Central memory CD8-positive, alpha-beta T cell (primary cell): ENCODE measurements around the gene ZC3H8.

Experiments
- ATAC-seq: fragments of 150-1000 bp; cut with Tn5 transposase; replicated peaks from 2 replicates; pipeline ENCODE4 v1.10.0; 2022; ENCODE audit warnings: mild to moderate bottlenecking, moderate FRiP score, moderate number of reproducible peaks; ENCODE audit not compliant: poor library complexity, severe bottlenecking; ENCODE audit errors: extremely low read depth
- DNase-seq, 2 donors: peaks; one replicate each; pipeline ENCODE4 v3.0.0; 2021; ENCODE audit warnings: low spot score in 2 of 2
- H3K27ac Mint-ChIP-seq: one replicate; pipeline ENCODE4 v1.8.0; 2022; ENCODE audit warnings: low read depth, mild to moderate bottlenecking, moderate library complexity, mixed read lengths
- H3K27me3 Mint-ChIP-seq: one replicate; pipeline ENCODE4 v1.8.0; 2022; ENCODE audit warnings: mixed read lengths
- H3K36me3 Mint-ChIP-seq: one replicate; pipeline ENCODE4 v1.8.0; 2022; ENCODE audit warnings: mild to moderate bottlenecking, moderate library complexity, mixed read lengths; ENCODE audit not compliant: insufficient read depth
- H3K4me1 Mint-ChIP-seq: one replicate; pipeline ENCODE4 v1.8.0; 2022; ENCODE audit warnings: mixed read lengths
- H3K4me3 Mint-ChIP-seq: one replicate; pipeline ENCODE4 v1.8.0; 2022; ENCODE audit warnings: mild to moderate bottlenecking, moderate library complexity, mixed read lengths
- H3K9me3 Mint-ChIP-seq: one replicate; pipeline ENCODE4 v1.8.0; 2022; ENCODE audit warnings: mixed read lengths

The ZC3H8 gene

DNA sequence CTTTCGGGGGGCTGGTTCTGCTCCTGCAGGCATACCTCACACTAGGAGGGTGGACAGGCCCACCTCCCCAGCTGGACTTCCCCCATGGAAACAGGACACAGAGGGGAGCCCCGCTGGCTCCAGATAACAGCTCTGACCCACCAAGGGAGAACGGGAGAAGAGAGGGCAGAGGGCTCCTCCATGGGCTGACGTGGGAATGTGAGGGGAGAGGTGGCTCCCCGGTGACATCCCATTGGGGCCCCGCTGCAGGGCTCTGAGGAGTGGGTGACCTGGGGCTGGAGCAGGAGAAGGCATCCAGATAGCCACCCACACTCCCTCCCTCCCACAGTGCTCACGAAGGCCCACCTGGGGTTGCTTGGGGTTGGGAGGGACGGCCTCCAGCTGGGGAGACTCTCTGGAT, 70.7 kb downstream of the ZC3H8 start:
- DNase-seq (no peak), ATAC-seq (no peak)
- H3K36me3 Mint-ChIP-seq = peaks cover 9% of the 10 kb centered on the region
- H3K4me3 Mint-ChIP-seq = no peak overlapping the region
- H3K27me3 Mint-ChIP-seq = peaks cover 11% of the 10 kb centered on the region
- H3K27ac Mint-ChIP-seq = peak overlapping the region; percentile 41
- H3K9me3 Mint-ChIP-seq = no peaks in the 10 kb centered on the region
- peaks cover 18% of the 10 kb centered on the region for H3K4me1 Mint-ChIP-seq

DNA sequence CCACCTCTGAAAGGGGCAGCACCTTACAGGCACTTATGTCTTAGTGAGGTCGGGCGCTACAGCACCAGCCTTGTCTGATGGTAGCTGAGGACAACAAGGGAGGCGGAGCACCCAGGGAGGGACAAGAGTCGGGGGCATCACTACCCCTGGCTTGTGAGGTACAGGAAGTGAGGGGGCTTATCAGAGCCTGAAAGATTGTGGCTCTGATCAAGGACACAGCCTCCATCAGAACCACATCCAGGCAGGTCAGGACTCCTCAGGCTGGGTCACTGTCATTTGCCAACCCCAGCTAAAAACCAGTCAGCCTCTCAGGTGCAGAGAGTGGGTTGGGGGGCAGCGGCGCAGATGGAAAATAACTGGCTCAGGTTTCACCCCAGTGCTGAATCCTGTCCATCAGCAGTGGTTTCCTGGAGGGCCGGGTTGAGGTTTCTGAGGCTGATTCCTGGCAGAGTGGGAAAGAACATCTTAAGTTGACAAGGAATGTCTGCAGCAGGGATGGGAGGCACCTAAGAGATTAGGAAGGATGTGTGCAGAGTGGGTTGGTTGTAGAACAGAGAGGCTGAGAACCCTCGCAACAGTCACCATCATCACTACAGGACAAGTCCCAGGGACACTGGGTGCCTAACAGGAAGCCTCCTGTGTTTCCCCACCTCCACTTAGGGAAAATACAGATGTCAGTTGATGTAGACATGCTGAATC, 71.4 kb downstream of the ZC3H8 start:
- DNase-seq = no peak
- Mint-ChIP-seq H3K4me3 (no peak overlapping the region), H3K9me3 (no peaks in the 10 kb centered on the region), H3K27ac (no peak overlapping the region), H3K27me3 (peaks cover 17% of the 10 kb centered on the region), H3K36me3 (peaks cover 9% of the 10 kb centered on the region), H3K4me1 (peaks cover 13% of the 10 kb centered on the region)
- no peak for ATAC-seq

DNA sequence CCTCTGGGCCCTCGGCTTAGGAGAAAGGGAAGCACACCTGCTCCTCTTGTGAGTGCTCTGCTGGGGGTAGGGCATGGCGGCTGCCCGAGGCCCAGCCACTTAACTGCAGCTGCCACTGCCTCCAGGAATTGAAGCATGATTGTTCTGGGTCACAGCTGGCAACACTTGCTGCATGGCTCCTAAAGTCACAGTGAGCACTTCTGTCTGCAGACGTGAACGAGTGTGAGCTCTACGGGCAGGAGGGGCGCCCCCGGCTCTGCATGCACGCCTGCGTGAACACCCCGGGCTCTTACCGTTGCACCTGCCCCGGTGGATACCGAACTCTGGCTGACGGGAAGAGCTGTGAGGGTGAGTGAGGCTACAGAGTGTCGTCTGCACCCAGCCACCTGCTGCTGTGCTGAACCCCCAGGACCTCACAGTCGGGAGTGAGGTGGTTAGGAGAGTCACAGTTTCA, 72.2 kb downstream of the ZC3H8 start:
- Mint-ChIP-seq H3K4me3 (no peak overlapping the region), H3K36me3 (peaks cover 2% of the 10 kb centered on the region), H3K4me1 (peaks cover 4% of the 10 kb centered on the region), H3K27me3 (peaks cover 26% of the 10 kb centered on the region), H3K27ac (no peak overlapping the region), H3K9me3 (no peaks in the 10 kb centered on the region)
- DNase-seq (no peak), ATAC-seq (peak; percentile 19)

DNA sequence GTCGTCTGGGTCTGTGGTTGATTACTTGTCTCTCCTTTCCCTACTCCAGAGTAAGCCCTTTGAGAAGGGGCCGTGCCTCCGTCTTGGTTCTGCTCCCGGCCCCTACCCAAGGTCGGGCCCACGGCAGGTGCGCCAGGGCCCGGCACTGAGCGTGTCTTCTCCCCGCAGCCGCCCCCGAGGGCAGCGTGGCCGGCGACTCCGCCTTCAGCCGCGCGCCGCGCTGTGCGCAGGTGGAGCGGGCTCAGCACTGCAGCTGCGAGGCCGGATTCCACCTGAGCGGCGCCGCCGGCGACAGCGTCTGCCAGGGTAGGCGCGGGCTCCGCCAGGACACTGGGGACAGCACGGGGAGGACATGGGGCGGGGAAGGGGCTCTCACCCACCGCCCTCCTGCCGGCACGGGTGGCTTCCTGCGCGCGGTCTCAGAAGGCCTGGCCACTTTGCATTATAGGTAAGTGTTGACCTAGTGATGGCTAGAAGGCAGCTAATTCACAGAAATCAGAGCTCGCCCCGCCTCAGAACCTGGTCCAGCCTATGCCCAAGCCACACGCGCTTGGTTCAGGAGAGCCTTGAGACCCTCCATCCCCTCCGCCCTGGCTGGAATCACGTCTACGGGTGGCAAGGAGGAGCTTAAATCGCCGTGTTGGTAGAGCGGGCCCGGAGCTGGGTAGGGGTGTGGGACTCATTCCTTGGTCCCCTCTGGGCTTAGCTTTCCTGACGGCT, 73.1 kb downstream of the ZC3H8 start:
- peak overlapping the region; percentile 6 for H3K4me3 Mint-ChIP-seq

DNA sequence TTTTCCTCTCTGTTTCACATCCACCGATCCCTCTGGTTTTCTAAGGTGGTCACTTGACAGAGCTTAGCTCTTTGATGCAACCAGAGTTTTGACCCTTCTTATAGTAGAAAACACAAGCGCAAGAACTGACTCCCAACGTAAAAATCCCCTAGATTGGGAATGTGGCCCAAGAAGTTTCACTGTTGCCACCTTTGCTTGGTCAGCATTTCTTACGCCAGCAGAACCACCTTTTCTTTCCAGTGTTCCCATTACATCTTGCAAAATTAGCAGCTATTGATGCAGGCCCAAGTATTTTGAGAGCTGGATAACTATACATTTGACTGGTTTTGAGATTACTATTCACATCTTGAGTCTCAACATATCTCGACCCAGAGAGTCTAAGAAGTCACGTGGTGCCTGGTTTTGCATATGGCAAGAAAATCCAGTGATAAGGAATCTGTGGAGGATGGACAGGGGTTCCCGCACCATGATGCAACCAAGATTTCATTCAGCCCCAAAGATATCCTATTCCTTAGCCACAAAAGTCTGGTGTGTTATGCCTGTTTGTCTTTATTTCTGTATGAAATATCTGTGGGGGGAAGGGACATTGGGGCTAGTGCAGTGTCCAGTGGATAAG, 78.8 kb downstream of the ZC3H8 start:
- peaks cover 33% of the 10 kb centered on the region for H3K27me3 Mint-ChIP-seq
- H3K4me1 Mint-ChIP-seq = no peaks in the 10 kb centered on the region
- ATAC-seq (no peak), DNase-seq (no peak)
- H3K4me3 Mint-ChIP-seq = no peak overlapping the region
- H3K36me3 Mint-ChIP-seq = no peaks in the 10 kb centered on the region
- no peak overlapping the region for H3K27ac Mint-ChIP-seq
- no peaks in the 10 kb centered on the region for H3K9me3 Mint-ChIP-seq

More for the DNA sequence above, 73.1 kb downstream of the ZC3H8 start:
- ATAC-seq (no peak), DNase-seq (no peak)
- peaks cover 33% of the 10 kb centered on the region for H3K27me3 Mint-ChIP-seq
- peaks cover 2% of the 10 kb centered on the region for H3K36me3 Mint-ChIP-seq
- H3K9me3 Mint-ChIP-seq = no peaks in the 10 kb centered on the region
- no peaks in the 10 kb centered on the region for H3K4me1 Mint-ChIP-seq
- H3K27ac Mint-ChIP-seq = no peak overlapping the region

DNA sequence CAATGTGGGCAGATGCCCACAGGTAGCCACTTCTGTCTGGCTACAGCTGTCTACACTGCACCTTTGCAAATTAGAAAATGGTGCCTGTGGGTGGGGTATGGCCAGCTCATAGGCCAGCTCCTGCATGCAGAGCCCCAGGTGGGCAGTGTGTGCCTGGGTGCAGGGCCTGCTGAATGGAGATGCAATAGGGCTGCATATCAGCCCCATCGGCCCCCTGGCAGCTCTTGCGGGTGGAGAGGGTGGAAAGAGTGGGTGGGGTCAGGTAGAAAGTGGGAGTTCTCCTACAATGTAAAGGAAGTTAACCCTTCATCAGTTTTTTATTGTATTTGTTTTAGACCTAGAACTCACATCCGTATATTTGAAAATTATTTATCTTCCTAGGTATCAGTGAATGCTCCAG, 79.5 kb downstream of the ZC3H8 start:
- H3K27me3 Mint-ChIP-seq = peaks cover 33% of the 10 kb centered on the region
- no peaks in the 10 kb centered on the region for H3K9me3 Mint-ChIP-seq
- H3K27ac Mint-ChIP-seq = no peak overlapping the region
- no peaks in the 10 kb centered on the region for H3K36me3 Mint-ChIP-seq
- no peak for ATAC-seq
- DNase-seq = no peak
- no peak overlapping the region for H3K4me3 Mint-ChIP-seq
- no peaks in the 10 kb centered on the region for H3K4me1 Mint-ChIP-seq

DNA sequence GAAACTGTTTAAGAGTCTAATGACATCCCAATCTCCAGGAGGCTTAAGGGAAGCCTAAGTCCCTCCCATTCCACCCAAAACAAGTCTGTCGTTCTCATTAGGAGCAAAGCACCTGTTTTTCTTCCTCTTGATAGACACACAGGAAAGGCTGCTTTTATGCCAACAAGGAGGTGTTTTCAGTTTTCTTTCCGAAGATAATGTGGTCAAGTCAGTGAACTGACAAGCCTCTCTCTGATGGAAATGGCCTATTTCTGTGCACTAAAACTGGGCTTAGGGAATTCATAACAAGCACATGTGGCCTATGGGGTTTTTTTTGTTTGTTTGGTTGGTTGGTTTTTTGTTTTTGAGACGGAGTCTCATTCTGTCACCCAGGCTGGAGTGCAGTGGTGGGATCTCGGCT, 80.5 kb downstream of the ZC3H8 start:
- Mint-ChIP-seq H3K27ac (no peak overlapping the region), H3K4me1 (no peaks in the 10 kb centered on the region), H3K36me3 (no peaks in the 10 kb centered on the region), H3K9me3 (no peaks in the 10 kb centered on the region), H3K27me3 (peaks cover 25% of the 10 kb centered on the region), H3K4me3 (no peak overlapping the region)
- ATAC-seq (no peak), DNase-seq (no peak)

DNA sequence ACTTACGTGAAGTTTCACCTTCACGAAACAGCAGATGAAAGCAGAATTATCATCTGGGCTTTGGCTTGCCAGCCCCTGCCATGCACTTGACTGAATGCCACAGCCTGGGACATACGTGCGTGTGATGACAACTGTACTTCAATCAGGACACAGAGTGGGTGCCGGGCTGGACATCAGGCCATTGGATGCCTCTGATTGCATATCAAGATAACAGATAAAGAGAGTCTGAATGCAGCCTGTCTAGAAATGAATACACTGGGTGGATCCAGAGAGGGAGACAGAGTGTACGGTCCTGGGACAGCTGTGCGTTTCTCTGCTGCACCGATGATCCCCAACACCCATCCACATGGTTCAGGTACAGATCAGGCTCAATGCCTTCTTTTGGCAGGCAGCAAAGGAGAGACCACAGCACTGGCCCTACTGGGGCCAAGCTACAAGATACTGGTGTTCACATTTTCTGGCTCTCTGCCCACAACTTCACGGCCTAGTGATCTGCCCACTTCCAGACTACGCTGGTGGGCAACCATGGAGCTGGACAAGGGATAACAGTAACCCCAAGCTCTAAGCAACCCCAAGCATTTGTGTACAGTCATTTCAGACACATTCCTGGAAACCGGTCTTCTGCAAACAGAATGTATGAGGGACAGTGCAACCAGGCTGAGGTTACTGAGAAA, 81.1 kb downstream of the ZC3H8 start:
- Mint-ChIP-seq H3K9me3 (no peaks in the 10 kb centered on the region), H3K4me3 (no peak overlapping the region)

DNA sequence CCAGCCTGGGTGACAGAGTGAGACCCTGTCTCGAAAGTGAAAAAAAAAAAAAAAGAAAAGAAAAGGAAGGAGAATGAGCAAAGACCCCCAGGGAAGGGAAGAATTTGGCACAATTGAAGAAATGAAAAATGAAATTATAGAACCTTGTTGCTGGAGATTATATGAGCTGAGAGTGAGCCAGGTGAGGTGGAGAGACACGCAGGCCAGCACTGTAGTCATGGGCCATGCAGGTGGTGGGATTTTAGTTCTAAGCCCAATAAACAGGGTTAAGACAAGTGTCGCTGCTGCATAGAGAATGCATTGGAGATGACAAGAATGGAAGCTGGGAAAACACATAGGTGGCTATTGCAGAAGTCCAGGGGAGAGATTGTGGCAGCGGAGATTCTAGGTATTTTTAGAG, 84.3 kb downstream of the ZC3H8 start:
- H3K36me3 Mint-ChIP-seq = peaks cover 3% of the 10 kb centered on the region
- no peak overlapping the region for H3K27ac Mint-ChIP-seq
- no peak for ATAC-seq
- no peak overlapping the region for H3K4me3 Mint-ChIP-seq
- no peaks in the 10 kb centered on the region for H3K27me3 Mint-ChIP-seq
- no peaks in the 10 kb centered on the region for H3K9me3 Mint-ChIP-seq
- no peaks in the 10 kb centered on the region for H3K4me1 Mint-ChIP-seq
- DNase-seq = no peak

More for the DNA sequence above, 81.1 kb downstream of the ZC3H8 start:
- Mint-ChIP-seq H3K27ac (no peak overlapping the region), H3K36me3 (no peaks in the 10 kb centered on the region), H3K4me1 (no peaks in the 10 kb centered on the region), H3K27me3 (peaks cover 19% of the 10 kb centered on the region)
- DNase-seq = no peak
- ATAC-seq = no peak

DNA sequence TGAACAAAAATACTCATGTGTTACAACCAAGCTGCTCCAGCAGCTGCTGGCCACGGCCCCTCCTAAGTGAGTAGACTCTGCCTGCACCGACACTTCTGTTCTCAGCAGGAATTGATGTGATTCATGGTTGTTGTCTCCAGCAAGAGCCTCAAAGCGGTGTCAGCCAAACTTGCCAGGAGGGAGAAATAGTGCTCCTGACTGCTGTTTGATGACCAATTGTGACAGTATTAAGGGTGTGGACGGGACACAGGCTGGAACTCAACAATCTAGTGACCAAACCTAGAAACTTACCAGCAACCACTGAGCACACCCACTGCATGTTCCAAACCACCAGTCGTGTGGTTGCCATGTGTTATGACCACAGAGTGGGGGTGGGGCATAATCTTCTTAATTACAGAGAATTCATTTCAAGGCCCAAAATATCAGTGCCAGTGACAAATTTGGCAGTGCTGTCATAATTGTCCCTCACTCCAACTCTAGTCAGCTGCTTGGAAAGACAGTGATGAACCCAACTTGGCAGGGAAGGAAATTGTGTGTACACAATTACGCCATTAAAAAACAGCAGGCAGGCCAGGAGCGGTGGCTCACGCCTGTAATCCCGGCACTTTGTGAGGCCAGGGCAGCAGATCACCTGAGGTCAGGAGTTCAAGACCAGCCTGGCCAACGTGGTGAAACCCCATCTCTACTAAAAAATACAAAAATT, 86.3 kb downstream of the ZC3H8 start:
- H3K27me3 Mint-ChIP-seq = no peaks in the 10 kb centered on the region
- H3K36me3 Mint-ChIP-seq = peaks cover 3% of the 10 kb centered on the region
- H3K9me3 Mint-ChIP-seq = no peaks in the 10 kb centered on the region
- DNase-seq (no peak), ATAC-seq (no peak)
- no peak overlapping the region for H3K27ac Mint-ChIP-seq
- H3K4me3 Mint-ChIP-seq = no peak overlapping the region
- no peaks in the 10 kb centered on the region for H3K4me1 Mint-ChIP-seq

DNA sequence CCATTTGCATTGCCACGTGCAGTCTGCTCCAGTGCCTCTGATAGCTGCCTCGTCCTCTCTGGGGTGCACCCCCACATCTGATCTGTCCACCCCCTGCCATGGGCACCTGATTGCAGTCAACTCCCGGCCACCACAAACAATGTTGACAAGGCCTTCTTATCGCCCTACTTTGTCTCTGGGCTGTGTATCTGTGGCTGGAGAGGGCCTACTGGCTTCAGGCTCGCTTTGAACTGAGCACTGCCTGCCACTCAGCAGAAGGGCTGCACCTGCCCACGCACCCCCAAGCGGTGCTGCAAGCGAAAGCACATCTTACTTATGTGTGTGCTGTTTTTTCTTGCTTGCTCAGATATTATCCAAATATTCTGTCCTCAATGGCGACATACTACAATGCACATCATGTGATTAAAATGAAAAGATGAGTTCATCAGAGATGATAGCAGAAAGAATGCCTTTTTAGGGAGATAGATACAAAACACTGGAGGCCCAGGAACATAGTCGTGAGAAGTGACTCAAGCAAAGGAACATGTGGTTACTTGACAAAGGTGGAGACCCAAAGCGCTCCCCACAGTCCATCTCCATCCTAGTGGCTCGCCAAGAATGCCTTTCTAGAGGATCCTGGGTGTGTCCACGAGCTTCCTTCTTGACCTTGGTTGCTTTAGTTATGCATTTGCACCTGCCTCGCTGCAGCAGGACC, 87.9 kb downstream of the ZC3H8 start:
- DNase-seq = no peak
- H3K9me3 Mint-ChIP-seq = no peaks in the 10 kb centered on the region
- no peak overlapping the region for H3K27ac Mint-ChIP-seq
- no peaks in the 10 kb centered on the region for H3K27me3 Mint-ChIP-seq
- ATAC-seq = no peak
- H3K4me3 Mint-ChIP-seq = no peak overlapping the region
- H3K4me1 Mint-ChIP-seq = no peaks in the 10 kb centered on the region
- H3K36me3 Mint-ChIP-seq = peaks cover 3% of the 10 kb centered on the region

DNA sequence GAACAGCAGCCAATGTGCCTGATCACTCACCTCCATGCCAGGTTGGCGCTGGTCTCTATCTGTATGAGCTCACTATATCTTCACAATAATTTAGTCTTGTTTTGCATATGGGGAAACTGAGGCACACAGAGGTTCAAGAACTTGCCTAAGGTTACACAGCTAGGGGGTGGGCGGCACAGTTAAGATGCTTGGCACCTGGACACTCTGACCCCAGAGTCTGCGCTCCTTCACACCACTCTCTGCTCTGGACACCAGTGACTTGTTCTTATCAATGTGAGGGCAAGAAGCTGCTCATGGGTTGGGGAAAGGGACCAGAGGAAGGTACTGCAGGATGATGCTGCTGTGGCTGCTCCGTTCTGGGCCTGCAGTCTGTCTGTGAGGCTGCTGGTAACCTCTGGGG, 89.5 kb downstream of the ZC3H8 start:
- H3K4me1 Mint-ChIP-seq = no peaks in the 10 kb centered on the region
- H3K9me3 Mint-ChIP-seq = no peaks in the 10 kb centered on the region

More for the DNA sequence above, 89.5 kb downstream of the ZC3H8 start:
- no peak for DNase-seq
- no peak for ATAC-seq
- H3K36me3 Mint-ChIP-seq = peaks cover 3% of the 10 kb centered on the region
- H3K4me3 Mint-ChIP-seq = no peak overlapping the region
- H3K27me3 Mint-ChIP-seq = no peaks in the 10 kb centered on the region
- no peak overlapping the region for H3K27ac Mint-ChIP-seq
